GM12873 (cell line): ENCODE measurements around the gene CDHR2.
A peak's percentile ranks its signal among the peaks of the same experiment; 100 is the strongest.

ENCODE experiments used
- CTCF ChIP-seq: IDR thresholded peaks from 2 replicates; pipeline ENCODE4 v1.5.1; 2012; ENCODE audit warnings: low read depth, mild to moderate bottlenecking, moderate library complexity, low read length, control low read depth; ENCODE audit not compliant: insufficient read depth; ENCODE audit errors: missing control alignments

Gene CDHR2

GRCh38 chr5:176562189-176562588 lies 13.0 kb downstream of the CDHR2 start:
- no peak for TF ChIP-seq CTCF

GRCh38 chr5:176564002-176564401 lies 14.9 kb downstream of the CDHR2 start:
- no peak for TF ChIP-seq CTCF

GRCh38 chr5:176565760-176566288 lies 16.7 kb downstream of the CDHR2 start:
- TF ChIP-seq CTCF: no peak

GRCh38 chr5:176568657-176569056 lies 19.5 kb downstream of the CDHR2 start:
- no peak for TF ChIP-seq CTCF

GRCh38 chr5:176570044-176570443 lies 20.9 kb downstream of the CDHR2 start:
- no peak for TF ChIP-seq CTCF

GRCh38 chr5:176573564-176574296 lies 24.6 kb downstream of the CDHR2 start:
- peak; percentile 91 for TF ChIP-seq CTCF

- TF ChIP-seq CTCF: no peak
These were observed 25.1 kb downstream of the CDHR2 start for GRCh38 chr5:176574297-176574591.
